PFSK-1 (cell line): Measurements from ENCODE around the gene EYA4.

Experiments used
- FOXP2 ChIP-seq: optimal IDR thresholded peaks from 2 replicates; pipeline ENCODE3; 2011; ENCODE audit warnings: borderline replicate concordance, control low read depth, inconsistent platforms; ENCODE audit not compliant: insufficient read depth; ENCODE audit errors: extremely low read length, extremely low read depth
- POLR2AphosphoS5 ChIP-seq: IDR thresholded peaks from 2 replicates; pipeline ENCODE4 v1.6.1; 2012; ENCODE audit warnings: low read depth, mild to moderate bottlenecking, control low read depth, low read length, moderate library complexity
- SIN3A ChIP-seq: IDR thresholded peaks from 2 replicates; pipeline ENCODE4 v1.6.1; 2012; ENCODE audit warnings: mild to moderate bottlenecking, low read length, moderate library complexity, borderline replicate concordance; ENCODE audit not compliant: insufficient read depth
- TAF1 ChIP-seq: IDR thresholded peaks from 2 replicates; pipeline ENCODE4 v1.6.1; 2012; ENCODE audit warnings: low read length, control low read depth, borderline replicate concordance; ENCODE audit not compliant: insufficient read depth
- TF ChIP-seq, protein P1 (sequence below), 2 experiments: IDR thresholded peaks; 2 replicates each; pipeline versions ENCODE4 v1.6.1 to v1.8.0; 2011 to 2012; ENCODE audit warnings: low read depth in 2 of 2, low read length in 2 of 2, control low read depth in 1 of 2, inconsistent platforms in 1 of 2, mild to moderate bottlenecking in 1 of 2, moderate library complexity in 1 of 2; ENCODE audit not compliant: insufficient read depth in 1 of 2

The EYA4 gene

DNA sequence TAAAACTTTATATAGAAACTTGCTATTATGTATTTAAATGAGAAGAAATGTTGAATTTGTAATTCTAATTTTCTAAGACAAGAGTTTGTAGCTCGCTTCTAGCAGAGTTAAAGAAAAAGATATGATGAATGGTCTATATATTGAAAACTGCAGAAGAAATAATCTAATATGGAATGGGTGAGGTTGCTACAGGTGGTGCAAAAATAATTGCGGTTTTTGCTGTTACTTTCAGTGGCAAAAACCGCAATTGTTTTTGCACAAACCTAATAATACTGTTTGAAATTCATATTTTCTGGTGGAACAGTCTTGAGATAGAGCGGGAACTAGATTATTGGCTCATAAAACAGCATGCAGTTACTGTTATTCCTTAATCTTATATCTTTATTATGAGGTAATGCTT lies 23.9 kb downstream of the EYA4 start:
- TF ChIP-seq SIN3A, result no peak
- TF ChIP-seq, protein P1, sequence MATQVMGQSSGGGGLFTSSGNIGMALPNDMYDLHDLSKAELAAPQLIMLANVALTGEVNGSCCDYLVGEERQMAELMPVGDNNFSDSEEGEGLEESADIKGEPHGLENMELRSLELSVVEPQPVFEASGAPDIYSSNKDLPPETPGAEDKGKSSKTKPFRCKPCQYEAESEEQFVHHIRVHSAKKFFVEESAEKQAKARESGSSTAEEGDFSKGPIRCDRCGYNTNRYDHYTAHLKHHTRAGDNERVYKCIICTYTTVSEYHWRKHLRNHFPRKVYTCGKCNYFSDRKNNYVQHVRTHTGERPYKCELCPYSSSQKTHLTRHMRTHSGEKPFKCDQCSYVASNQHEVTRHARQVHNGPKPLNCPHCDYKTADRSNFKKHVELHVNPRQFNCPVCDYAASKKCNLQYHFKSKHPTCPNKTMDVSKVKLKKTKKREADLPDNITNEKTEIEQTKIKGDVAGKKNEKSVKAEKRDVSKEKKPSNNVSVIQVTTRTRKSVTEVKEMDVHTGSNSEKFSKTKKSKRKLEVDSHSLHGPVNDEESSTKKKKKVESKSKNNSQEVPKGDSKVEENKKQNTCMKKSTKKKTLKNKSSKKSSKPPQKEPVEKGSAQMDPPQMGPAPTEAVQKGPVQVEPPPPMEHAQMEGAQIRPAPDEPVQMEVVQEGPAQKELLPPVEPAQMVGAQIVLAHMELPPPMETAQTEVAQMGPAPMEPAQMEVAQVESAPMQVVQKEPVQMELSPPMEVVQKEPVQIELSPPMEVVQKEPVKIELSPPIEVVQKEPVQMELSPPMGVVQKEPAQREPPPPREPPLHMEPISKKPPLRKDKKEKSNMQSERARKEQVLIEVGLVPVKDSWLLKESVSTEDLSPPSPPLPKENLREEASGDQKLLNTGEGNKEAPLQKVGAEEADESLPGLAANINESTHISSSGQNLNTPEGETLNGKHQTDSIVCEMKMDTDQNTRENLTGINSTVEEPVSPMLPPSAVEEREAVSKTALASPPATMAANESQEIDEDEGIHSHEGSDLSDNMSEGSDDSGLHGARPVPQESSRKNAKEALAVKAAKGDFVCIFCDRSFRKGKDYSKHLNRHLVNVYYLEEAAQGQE (IDR thresholded peaks at IDR 0.05; ENCODE audit: insufficient read depth in 1 of 2, low read depth in 2 of 2, low read length in 2 of 2), result no peak
- no peak for TF ChIP-seq FOXP2
- TF ChIP-seq TAF1, result no peak
- TF ChIP-seq POLR2AphosphoS5, result no peak

DNA sequence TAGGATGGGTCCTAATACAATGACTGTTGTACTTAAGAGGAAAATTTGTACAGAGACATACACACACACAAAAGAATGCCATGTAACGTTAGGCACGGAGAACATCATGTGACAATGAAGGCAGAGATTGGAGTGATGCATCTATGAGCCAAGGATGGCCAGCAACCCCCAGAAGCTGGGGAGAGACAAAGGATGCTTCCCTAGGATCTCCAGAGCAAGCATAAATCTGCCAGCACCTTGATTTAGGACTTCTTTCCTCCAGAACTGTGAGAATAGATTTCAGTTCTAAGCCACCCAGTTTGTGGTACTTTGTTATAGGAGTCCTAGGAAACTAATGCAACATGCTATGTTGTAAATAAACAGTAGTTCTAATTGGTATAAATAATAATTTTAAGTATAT lies 25.0 kb downstream of the EYA4 start:
- TF ChIP-seq, protein P1 (IDR thresholded peaks at IDR 0.05; ENCODE audit: insufficient read depth in 1 of 2, low read depth in 2 of 2, low read length in 2 of 2), result no peak
- TF ChIP-seq SIN3A, result no peak

DNA sequence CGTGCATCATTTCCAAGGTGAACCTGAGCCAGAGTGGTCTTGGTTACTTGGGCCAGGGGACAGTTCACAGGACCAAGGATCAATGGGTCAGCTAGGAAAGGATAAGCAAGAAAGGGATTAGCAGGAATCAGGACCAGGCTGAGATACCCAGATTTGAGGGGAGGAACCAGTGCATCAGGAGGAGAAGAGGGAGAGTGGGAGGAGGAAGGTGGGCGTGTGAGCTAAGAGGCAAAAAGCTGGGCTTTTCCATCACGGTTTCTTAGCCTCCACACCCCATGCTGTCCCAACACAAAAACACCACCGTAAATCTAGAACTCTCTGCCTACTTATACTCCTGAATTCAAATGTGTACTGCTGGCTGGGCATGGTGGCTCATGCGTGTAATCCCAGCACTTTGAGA lies 27.5 kb downstream of the EYA4 start:
- no peak for TF ChIP-seq POLR2AphosphoS5
- TF ChIP-seq SIN3A, result no peak
- TF ChIP-seq TAF1, result no peak
- TF ChIP-seq, protein P1 (IDR thresholded peaks at IDR 0.05; ENCODE audit: insufficient read depth in 1 of 2, low read depth in 2 of 2, low read length in 2 of 2), result no peak
- no peak for TF ChIP-seq FOXP2

DNA sequence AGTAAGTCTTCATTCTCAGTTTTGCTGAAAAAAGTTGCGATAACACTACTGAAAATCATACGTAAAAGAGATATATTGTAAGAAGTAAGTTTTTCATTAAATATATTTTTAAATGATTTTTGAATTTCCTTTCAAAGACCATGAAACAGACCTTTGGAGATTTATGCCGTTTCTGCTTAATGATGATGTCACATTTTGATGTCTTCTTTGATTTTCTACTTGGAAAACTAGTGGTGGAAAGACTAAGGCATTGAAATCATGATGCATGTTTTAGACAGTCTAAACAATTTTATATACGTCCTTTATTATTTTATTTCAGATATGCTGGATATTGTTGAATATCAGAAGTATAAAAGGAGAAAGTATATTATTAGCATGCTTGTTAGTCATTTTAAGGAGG lies 33.7 kb downstream of the EYA4 start:
- TF ChIP-seq FOXP2 (no peak), TAF1 (no peak), SIN3A (no peak), POLR2AphosphoS5 (no peak)
- TF ChIP-seq, protein P1 (IDR thresholded peaks at IDR 0.05; ENCODE audit: insufficient read depth in 1 of 2, low read depth in 2 of 2, low read length in 2 of 2), result no peak

DNA sequence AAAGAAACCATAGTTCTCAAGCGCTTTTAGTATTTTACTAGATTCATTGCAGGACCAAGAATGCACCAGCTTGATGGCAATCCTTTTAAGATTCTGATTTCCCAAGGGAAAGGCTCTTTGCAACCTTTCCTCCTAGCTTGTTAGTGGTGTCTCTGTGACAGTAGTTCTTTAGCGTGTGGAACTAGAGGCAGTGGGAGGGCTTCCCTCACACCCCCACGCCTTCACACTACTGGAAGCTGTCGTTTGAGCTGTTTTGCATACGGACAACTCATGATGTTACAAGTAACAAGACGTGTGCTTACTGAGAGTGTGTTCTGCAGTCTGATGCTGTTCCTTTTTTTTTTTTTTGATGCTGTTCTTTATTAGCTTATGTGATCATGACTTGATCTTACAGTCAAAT lies 34.1 kb downstream of the EYA4 start:
- TF ChIP-seq SIN3A (no peak), POLR2AphosphoS5 (no peak), FOXP2 (no peak), TAF1 (no peak)
- TF ChIP-seq, protein P1 (IDR thresholded peaks at IDR 0.05; ENCODE audit: insufficient read depth in 1 of 2, low read depth in 2 of 2, low read length in 2 of 2), result no peak
